ENCODE measurements around the gene TMBIM6.

DNA sequence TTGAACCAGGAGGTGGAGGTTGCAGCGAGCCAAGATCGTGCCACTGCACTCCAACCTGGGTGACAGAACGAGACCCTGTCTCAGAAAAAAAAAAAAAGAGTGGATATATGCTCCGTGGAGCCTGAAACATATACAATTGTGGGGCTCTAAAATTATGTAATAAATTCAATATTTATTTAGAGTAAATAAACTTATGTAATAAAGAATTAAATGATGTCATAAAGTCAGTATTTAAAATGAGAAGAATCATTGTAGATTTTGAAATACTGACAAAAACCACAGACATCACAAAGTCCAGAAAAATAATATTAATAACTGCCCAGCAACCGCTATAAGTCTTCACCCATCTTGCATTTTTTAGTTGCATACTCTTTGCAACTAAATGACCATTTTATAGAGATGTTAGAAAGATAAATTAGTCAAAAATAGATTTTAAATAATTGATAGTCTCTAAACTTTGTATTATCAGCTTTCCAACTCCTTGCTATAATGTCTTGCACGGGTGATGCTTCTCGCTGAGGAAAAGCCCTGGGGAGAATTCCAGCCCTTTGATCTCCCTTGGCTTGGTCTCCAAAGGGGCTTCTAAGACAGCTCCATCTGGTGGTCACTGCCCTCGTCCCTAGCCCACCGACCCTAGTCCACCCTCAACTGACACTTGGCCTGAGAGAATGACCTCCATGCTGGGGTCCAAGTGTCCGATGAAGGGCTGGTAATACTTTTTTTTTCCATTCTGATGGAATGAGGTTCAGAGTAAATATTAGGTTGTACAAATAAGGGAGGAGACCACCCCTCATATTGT is 7.9 kb upstream of the TMBIM6 start:
- TF ChIP-seq, protein P1, sequence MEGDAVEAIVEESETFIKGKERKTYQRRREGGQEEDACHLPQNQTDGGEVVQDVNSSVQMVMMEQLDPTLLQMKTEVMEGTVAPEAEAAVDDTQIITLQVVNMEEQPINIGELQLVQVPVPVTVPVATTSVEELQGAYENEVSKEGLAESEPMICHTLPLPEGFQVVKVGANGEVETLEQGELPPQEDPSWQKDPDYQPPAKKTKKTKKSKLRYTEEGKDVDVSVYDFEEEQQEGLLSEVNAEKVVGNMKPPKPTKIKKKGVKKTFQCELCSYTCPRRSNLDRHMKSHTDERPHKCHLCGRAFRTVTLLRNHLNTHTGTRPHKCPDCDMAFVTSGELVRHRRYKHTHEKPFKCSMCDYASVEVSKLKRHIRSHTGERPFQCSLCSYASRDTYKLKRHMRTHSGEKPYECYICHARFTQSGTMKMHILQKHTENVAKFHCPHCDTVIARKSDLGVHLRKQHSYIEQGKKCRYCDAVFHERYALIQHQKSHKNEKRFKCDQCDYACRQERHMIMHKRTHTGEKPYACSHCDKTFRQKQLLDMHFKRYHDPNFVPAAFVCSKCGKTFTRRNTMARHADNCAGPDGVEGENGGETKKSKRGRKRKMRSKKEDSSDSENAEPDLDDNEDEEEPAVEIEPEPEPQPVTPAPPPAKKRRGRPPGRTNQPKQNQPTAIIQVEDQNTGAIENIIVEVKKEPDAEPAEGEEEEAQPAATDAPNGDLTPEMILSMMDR (conservative IDR thresholded peaks at IDR 0.05 in 1 of 2, IDR thresholded peaks at IDR 0.05 in 1 of 2; ENCODE audit: extremely low read depth in 1 of 2, insufficient read depth in 1 of 2, low read depth in 1 of 2, low read length in 2 of 2): no peak
- TF ChIP-seq EZH2 (IDR thresholded peaks at IDR 0.05; ENCODE audit: borderline replicate concordance, low read length): no peak

All from mammary epithelial cell (primary cell).